HG02981 (cell line): ENCODE data around the gene RELCH.
"Not testable (repeated sequence)": the region's sequence is repeated elsewhere in the genome, so short reads cannot be mapped to it uniquely, and the experiment has no call there.

Experiments used
- ATAC-seq: cut with Tn5 transposase; IDR thresholded peaks from one replicate; pipeline ENCODE4 v1.9.1; 2021; ENCODE audit warnings: mild to moderate bottlenecking, moderate library complexity; ENCODE audit not compliant: unreplicated experiment

RELCH gene

GRCh38 chr18:62186774-62187542 lies at the start of gene RELCH, which contains the start of gene PIGN:
TSS of gene RELCH (plus strand) at chr18:62187255. CDS start at chr18:62187506, 251 bp downstream.
TSS of gene PIGN (minus strand) at chr18:62187056. CDS start at chr18:62161353, 25,703 bp downstream.
- ATAC-seq, result peak; percentile 88

- no peak for ATAC-seq
Measured at GRCh38 chr18:62138461-62139235, 48.4 kb upstream of the RELCH start.

GRCh38 chr18:62140259-62140658 lies 46.8 kb upstream of the RELCH start:
- ATAC-seq, result no peak

- ATAC-seq, result no peak
Measured at GRCh38 chr18:62144338-62144737, 42.7 kb upstream of the RELCH start.

- ATAC-seq, result no peak
Measured at GRCh38 chr18:62151068-62151771, 35.8 kb upstream of the RELCH start.

- no peak for ATAC-seq
Measured at GRCh38 chr18:62152844-62153243, 34.2 kb upstream of the RELCH start.

- ATAC-seq, result no peak
Measured at GRCh38 chr18:62157843-62158242, 29.2 kb upstream of the RELCH start.

- no peak for ATAC-seq
Measured at GRCh38 chr18:62164310-62164709, 22.7 kb upstream of the RELCH start.

GRCh38 chr18:62164855-62165487 lies 22.1 kb upstream of the RELCH start:
- ATAC-seq, result no peak

DNA sequence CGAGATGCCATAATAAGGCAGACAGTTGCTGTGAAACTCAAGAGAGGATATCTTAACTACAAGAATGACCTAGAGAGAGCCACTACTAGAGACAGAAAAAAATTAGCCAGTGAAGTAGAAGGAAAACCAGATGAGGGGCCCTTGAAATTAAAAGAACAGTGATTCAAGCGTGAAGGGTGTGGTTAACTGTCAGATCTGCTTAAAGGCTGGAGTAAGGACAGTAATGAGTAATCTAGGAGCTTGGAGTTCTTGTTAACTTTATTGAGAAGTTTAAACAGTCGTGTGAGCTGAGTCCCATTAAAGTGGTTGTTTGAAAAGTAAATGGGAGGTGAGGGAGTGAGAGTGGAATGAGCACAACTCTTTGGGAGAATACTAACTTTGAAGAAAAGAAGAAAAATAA lies 21.5 kb upstream of the RELCH start:
- ATAC-seq, result no peak

DNA sequence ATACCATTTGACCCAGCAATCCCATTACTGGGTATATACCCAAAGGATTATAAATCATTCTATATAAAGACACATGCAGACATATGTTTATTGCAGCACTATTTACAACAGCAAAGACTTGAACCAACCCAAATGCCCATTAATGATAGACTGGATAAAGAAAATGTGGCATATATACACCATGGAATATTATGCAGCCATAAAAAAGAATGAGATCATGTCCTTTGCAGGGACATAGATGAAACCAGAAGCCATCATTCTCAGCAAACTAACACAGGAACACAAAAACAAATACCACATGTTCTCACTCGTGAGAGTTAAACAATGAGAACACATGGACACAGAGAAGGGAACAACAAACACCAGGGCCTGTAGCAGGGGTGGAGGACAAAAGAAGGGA lies 20.5 kb upstream of the RELCH start:
- ATAC-seq, result not testable (repeated sequence)

DNA sequence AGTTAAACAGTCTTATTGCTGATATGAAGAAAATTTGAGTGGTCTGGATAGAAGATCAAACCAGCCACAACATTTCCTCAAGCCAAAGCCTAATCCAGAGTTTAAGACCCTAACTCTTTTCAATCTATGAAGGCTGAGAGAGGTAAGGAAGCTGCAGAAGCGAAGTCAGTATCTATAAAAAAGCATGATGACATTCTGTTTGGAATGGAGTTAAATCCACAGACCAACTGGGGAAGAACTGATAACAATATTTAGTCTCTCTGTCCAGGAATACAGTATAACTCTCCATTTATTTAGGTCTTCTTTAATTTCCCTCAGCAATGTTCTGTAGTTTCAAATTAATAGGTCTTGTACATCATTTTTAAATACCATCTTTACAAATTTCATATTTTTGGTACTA lies 16.2 kb upstream of the RELCH start:
- ATAC-seq, result no peak

GRCh38 chr18:62172298-62172697 lies 14.8 kb upstream of the RELCH start:
- no peak for ATAC-seq

DNA sequence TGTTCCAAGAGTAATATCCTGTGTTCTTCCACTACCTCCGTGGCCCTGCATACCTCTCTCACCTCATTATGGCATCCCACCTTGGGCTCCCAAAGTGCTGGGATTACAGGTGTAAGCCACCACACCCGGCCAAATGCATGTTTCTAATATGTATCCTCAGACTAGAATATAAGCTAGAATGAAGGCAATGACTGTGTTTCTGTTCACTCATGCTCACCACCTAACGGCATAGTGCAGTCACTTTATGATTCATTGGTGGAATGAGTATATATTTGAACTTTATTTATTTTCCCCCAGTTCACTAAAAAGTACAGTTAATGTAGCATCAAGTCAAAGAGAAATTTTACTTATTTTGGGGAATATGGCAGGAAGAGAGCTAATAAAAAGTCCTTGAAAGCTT lies 11.5 kb upstream of the RELCH start:
- ATAC-seq, result no peak

GRCh38 chr18:62177271-62177670 lies 9.8 kb upstream of the RELCH start:
- ATAC-seq, result no peak

DNA sequence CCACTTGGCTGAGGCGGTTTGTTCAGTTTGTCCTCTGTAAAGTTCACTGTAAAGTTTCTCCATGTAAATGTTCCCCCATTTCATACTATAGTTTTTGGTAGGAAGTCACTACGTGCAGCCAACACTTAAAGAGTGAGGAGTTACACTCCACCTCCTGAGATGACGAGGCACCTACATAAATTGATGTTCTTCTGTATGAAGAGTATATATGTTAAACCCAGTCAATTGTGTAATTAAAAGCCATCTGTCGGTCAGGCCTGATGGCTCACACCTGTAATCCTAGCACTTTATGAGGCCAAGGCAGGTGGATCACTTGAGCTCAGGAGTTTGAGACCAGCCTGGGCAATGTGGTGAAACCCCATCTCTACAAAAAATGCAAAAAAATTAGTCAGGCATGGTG lies 7.8 kb upstream of the RELCH start:
- ATAC-seq, result no peak

- no peak for ATAC-seq
Measured at GRCh38 chr18:62182220-62182619, 4.8 kb upstream of the RELCH start.

- ATAC-seq, result no peak
Measured at GRCh38 chr18:62183578-62184195, 3.4 kb upstream of the RELCH start.

GRCh38 chr18:62186499-62186773 lies 619 bp upstream of the RELCH start:
- no peak for ATAC-seq

DNA sequence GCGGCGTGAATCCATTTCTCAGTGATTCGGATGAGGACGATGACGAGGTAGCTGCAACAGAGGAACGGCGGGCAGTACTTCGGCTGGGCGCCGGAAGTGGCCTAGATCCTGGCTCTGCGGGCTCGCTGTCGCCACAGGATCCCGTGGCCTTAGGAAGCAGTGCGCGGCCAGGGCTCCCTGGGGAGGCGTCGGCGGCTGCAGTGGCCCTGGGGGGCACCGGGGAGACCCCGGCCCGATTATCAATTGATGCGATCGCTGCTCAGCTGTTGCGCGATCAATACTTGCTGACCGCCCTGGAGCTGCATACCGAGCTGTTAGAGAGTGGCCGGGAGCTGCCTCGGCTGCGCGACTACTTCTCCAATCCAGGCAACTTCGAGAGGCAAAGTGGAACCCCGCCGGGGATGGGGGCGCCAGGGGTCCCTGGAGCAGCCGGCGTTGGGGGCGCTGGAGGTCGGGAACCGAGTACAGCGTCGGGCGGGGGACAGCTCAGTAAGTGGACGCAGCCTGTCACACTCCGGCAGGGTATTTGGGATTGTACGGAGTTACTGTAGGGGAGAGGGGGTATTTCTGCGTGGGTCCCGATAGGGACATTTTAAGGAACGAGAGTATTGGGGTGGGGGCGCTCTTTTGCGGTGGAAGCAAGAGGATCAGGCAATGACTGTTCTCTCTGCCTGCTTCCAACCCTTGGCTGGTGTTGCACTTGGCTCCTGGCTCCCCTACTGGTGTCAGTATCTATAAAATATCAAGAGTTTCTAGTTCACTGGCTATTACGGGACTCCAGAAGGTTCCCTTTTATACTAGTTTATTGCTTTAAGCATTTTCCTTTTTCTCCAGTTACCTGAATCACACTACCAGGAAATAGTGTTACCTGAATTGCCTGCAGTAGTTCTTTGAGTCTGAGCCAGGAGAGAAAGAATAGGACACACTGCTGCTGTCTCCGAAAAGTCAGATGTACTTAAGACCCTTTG lies 772 bp downstream of the RELCH start:
- no peak for ATAC-seq
